ENCODE measurements around the gene INSRR.
A peak's percentile ranks its signal among the peaks of the same experiment; 100 is the strongest.

The INSRR gene

GRCh38 chr1:156852418-156852874, 6.5 kb downstream of the INSRR start:
- H3K27ac Mint-ChIP-seq: no peak overlapping the region
- ATAC-seq: no peak
- peaks cover 11% of the 10 kb centered on the region for H3K4me1 Mint-ChIP-seq
- no peak overlapping the region for H3K4me3 Mint-ChIP-seq
- no peaks in the 10 kb centered on the region for H3K9me3 Mint-ChIP-seq
- peaks cover 66% of the 10 kb centered on the region for H3K27me3 Mint-ChIP-seq
- no peaks in the 10 kb centered on the region for H3K36me3 Mint-ChIP-seq

- H3K36me3 Mint-ChIP-seq: no peaks in the 10 kb centered on the region
- no peaks in the 10 kb centered on the region for H3K9me3 Mint-ChIP-seq
- H3K27ac Mint-ChIP-seq: no peak overlapping the region
- peaks cover 66% of the 10 kb centered on the region for H3K27me3 Mint-ChIP-seq
- H3K4me1 Mint-ChIP-seq: peaks cover 11% of the 10 kb centered on the region
- no peak for ATAC-seq
- no peak overlapping the region for H3K4me3 Mint-ChIP-seq
Measured at GRCh38 chr1:156851779-156852417, 7.0 kb downstream of the INSRR start.

- Mint-ChIP-seq H3K27ac (no peak overlapping the region), H3K27me3 (peaks cover 79% of the 10 kb centered on the region), H3K4me1 (peaks cover 26% of the 10 kb centered on the region), H3K36me3 (no peaks in the 10 kb centered on the region), H3K9me3 (no peaks in the 10 kb centered on the region), H3K4me3 (no peak overlapping the region)
- no peak for ATAC-seq
Measured at GRCh38 chr1:156849151-156849496, 9.8 kb downstream of the INSRR start.

GRCh38 chr1:156848461-156849150, 10.3 kb downstream of the INSRR start:
- Mint-ChIP-seq H3K9me3 (no peaks in the 10 kb centered on the region), H3K4me1 (peaks cover 29% of the 10 kb centered on the region), H3K27me3 (peaks cover 79% of the 10 kb centered on the region), H3K36me3 (no peaks in the 10 kb centered on the region), H3K27ac (no peak overlapping the region), H3K4me3 (no peak overlapping the region)
- no peak for ATAC-seq

GRCh38 chr1:156847591-156848460, 11.1 kb downstream of the INSRR start:
- no peak for ATAC-seq
- Mint-ChIP-seq H3K4me3 (no peak overlapping the region), H3K27me3 (peaks cover 79% of the 10 kb centered on the region), H3K9me3 (no peaks in the 10 kb centered on the region), H3K27ac (no peak overlapping the region), H3K4me1 (peaks cover 29% of the 10 kb centered on the region), H3K36me3 (no peaks in the 10 kb centered on the region)

GRCh38 chr1:156846643-156847042, 12.3 kb downstream of the INSRR start:
- no peak overlapping the region for H3K4me3 Mint-ChIP-seq
- no peak for ATAC-seq

GRCh38 chr1:156845953-156846545, 12.9 kb downstream of the INSRR start:
- no peak for ATAC-seq
- H3K27me3 Mint-ChIP-seq: peaks cover 87% of the 10 kb centered on the region
- no peak overlapping the region for H3K27ac Mint-ChIP-seq
- H3K36me3 Mint-ChIP-seq: no peaks in the 10 kb centered on the region
- H3K4me3 Mint-ChIP-seq: no peak overlapping the region
- H3K4me1 Mint-ChIP-seq: peaks cover 29% of the 10 kb centered on the region
- no peaks in the 10 kb centered on the region for H3K9me3 Mint-ChIP-seq

More at GRCh38 chr1:156846643-156847042, 12.3 kb downstream of the INSRR start:
- H3K27ac Mint-ChIP-seq: no peak overlapping the region
- no peaks in the 10 kb centered on the region for H3K9me3 Mint-ChIP-seq
- peaks cover 29% of the 10 kb centered on the region for H3K4me1 Mint-ChIP-seq
- no peaks in the 10 kb centered on the region for H3K36me3 Mint-ChIP-seq
- H3K27me3 Mint-ChIP-seq: peaks cover 82% of the 10 kb centered on the region

GRCh38 chr1:156845055-156845952, 13.6 kb downstream of the INSRR start:
- Mint-ChIP-seq H3K9me3 (no peaks in the 10 kb centered on the region), H3K4me3 (peak overlapping the region; percentile 32), H3K27me3 (peaks cover 94% of the 10 kb centered on the region)

GRCh38 chr1:156844638-156845037, 14.3 kb downstream of the INSRR start:
- ATAC-seq: no peak
- Mint-ChIP-seq H3K4me3 (peak overlapping the region; percentile 32), H3K4me1 (peaks cover 29% of the 10 kb centered on the region), H3K9me3 (no peaks in the 10 kb centered on the region), H3K36me3 (no peaks in the 10 kb centered on the region), H3K27me3 (peaks cover 98% of the 10 kb centered on the region), H3K27ac (no peak overlapping the region)

More at GRCh38 chr1:156845055-156845952, 13.6 kb downstream of the INSRR start:
- Mint-ChIP-seq H3K27ac (no peak overlapping the region), H3K4me1 (peaks cover 29% of the 10 kb centered on the region), H3K36me3 (no peaks in the 10 kb centered on the region)
- no peak for ATAC-seq

GRCh38 chr1:156844102-156844501, 14.8 kb downstream of the INSRR start:
- ATAC-seq: no peak
- no peaks in the 10 kb centered on the region for H3K9me3 Mint-ChIP-seq
- peaks cover 29% of the 10 kb centered on the region for H3K4me1 Mint-ChIP-seq
- no peak overlapping the region for H3K27ac Mint-ChIP-seq
- no peaks in the 10 kb centered on the region for H3K36me3 Mint-ChIP-seq
- H3K4me3 Mint-ChIP-seq: no peak overlapping the region
- H3K27me3 Mint-ChIP-seq: peaks cover 97% of the 10 kb centered on the region

GRCh38 chr1:156842618-156843300, 16.2 kb downstream of the INSRR start:
- H3K36me3 Mint-ChIP-seq: no peaks in the 10 kb centered on the region
- H3K4me1 Mint-ChIP-seq: peaks cover 23% of the 10 kb centered on the region
- H3K4me3 Mint-ChIP-seq: no peak overlapping the region
- no peaks in the 10 kb centered on the region for H3K9me3 Mint-ChIP-seq
- no peak overlapping the region for H3K27ac Mint-ChIP-seq
- peaks cover 92% of the 10 kb centered on the region for H3K27me3 Mint-ChIP-seq
- ATAC-seq: no peak

- no peaks in the 10 kb centered on the region for H3K9me3 Mint-ChIP-seq
- no peak overlapping the region for H3K27ac Mint-ChIP-seq
- H3K4me3 Mint-ChIP-seq: no peak overlapping the region
- ATAC-seq: no peak
- peaks cover 91% of the 10 kb centered on the region for H3K27me3 Mint-ChIP-seq
- H3K4me1 Mint-ChIP-seq: peaks cover 25% of the 10 kb centered on the region
- no peaks in the 10 kb centered on the region for H3K36me3 Mint-ChIP-seq
Measured at GRCh38 chr1:156841295-156841855, 17.5 kb downstream of the INSRR start.

GRCh38 chr1:156840898-156841279, 18.0 kb downstream of the INSRR start:
- Mint-ChIP-seq H3K4me3 (no peak overlapping the region), H3K27me3 (peaks cover 91% of the 10 kb centered on the region), H3K27ac (no peak overlapping the region), H3K4me1 (peaks cover 30% of the 10 kb centered on the region), H3K9me3 (no peaks in the 10 kb centered on the region), H3K36me3 (no peaks in the 10 kb centered on the region)
- ATAC-seq: no peak

Measured in stimulated activated memory B cell treated with anti-CD40 and anti-IgM and Interleukin-4, amounts not matched to agents 10 μg/mL and 1 μg/mL and 100 μg/mL, for 72 hours (primary cell).